T1000 (cell line): ENCODE results near the gene ZNF844.
"Not testable (repeated sequence)": the region's sequence is repeated elsewhere in the genome, so short reads cannot be mapped to it uniquely, and the experiment has no call there.

ENCODE experiments used
- DNase-seq: peaks from one replicate; lab custom pipeline; 2025; ENCODE audit warnings: mixed read lengths; lab: John Stamatoyannopoulos, UW

The ZNF844 gene

GRCh38 chr19:12064590-12065538 lies at the start of gene ZNF844:
Gene ZNF844, plus strand, starts transcription at chr19:12064731. Its CDS starts 143 bp downstream, at chr19:12064874.
- DNase-seq = peak; percentile 89

GRCh38 chr19:12015015-12015752 lies 49.3 kb upstream of the ZNF844 start:
- DNase-seq = no peak

DNA sequence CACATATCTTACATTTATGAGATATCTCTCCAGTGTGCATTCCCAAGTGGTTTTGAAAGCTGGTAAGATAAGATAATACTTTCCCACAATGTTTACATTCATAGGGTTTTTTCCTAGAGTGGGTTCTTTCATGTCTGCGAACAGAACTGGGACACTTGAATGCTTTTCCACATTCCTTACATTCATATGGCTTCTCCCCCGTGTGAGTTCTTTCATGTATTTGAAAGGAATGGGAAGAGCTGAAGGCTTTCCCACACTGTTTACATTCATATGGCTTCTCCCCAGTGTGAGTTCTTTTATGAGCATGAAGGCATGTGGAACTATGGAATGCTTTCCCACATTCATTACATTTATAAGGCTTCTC lies 48.8 kb upstream of the ZNF844 start:
- DNase-seq = no peak

- no peak for DNase-seq
Observed at GRCh38 chr19:12034198-12034597, 30.3 kb upstream of the ZNF844 start.

DNA sequence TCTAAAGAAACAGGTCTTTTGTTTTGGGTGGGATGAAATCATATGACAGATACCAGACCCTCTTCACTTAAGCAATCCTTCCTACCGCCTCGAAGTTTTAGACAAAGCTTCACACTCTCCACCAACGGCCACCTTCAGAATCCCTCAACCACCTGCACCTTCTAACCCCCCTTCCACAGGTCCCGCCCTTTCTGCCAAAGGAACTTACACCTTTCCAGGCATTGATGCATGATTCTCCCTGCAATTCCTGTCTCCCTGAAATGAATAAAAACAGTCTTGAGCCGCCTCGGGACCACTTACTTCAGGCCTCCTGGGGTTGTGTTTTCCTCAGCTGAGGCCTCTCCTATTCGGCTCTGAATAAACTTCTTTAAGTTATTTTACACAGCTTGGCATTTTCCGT lies 29.9 kb upstream of the ZNF844 start:
- DNase-seq = no peak

GRCh38 chr19:12035220-12036172 lies 29.0 kb upstream of the ZNF844 start, which contains the start of gene ZNF433:
Gene ZNF433, minus strand, starts transcription at chr19:12035679. Its CDS starts 140 bp downstream, at chr19:12035539.
- DNase-seq = peak; percentile 83

DNA sequence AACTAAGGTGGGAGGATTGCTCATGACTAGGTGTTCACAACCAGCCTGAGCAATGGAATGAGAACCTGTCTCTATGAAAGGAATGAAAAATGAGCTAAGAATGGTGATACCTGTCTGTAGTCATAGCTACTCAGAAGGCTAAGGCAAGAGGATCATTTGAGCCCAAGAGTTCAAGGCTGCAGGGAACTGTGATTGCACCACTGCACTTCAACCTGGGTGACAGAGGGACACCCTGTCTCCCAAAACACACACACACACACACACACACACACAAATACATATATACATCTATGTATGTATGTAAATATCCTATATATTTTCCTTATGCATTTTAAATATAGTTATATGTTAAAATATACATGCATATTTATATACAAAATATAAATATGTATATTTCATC lies 21.6 kb upstream of the ZNF844 start:
- DNase-seq = no peak

GRCh38 chr19:12043752-12044422 lies 20.6 kb upstream of the ZNF844 start:
- DNase-seq = no peak

DNA sequence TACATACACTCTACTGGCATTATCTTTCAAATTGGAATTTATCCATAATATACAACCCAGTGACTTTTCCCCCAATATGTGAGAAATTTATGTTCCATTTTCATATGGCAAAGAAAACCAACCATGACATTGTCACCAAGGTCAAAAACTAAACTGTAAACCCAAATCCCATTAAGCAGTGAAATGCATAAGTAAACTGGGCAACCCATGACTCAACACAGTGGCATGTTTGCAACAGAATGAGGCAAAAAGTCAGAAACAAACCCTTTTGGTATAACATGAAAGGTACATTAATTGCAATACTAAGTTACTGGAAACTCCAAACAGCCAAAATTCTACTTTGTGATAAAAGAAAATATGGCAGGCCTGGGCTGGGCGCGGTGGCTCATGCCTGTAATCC lies 16.7 kb upstream of the ZNF844 start:
- no peak for DNase-seq

- no peak for DNase-seq
Observed at GRCh38 chr19:12052091-12052496, 12.4 kb upstream of the ZNF844 start.

GRCh38 chr19:12052497-12053169 lies 11.9 kb upstream of the ZNF844 start, which contains the start of gene ZNF878:
Gene ZNF878, minus strand, starts transcription at chr19:12052961. Its CDS starts 160 bp downstream, at chr19:12052801.
- peak; percentile 86 for DNase-seq

GRCh38 chr19:12055784-12056183 lies 8.7 kb upstream of the ZNF844 start:
- DNase-seq = no peak

- no peak for DNase-seq
Observed at GRCh38 chr19:12075538-12076139, 11.1 kb downstream of the ZNF844 start.

GRCh38 chr19:12076331-12076730 lies 11.8 kb downstream of the ZNF844 start:
- DNase-seq = not testable (repeated sequence)

- DNase-seq = no peak
Observed at GRCh38 chr19:12077375-12077774, 12.8 kb downstream of the ZNF844 start.

DNA sequence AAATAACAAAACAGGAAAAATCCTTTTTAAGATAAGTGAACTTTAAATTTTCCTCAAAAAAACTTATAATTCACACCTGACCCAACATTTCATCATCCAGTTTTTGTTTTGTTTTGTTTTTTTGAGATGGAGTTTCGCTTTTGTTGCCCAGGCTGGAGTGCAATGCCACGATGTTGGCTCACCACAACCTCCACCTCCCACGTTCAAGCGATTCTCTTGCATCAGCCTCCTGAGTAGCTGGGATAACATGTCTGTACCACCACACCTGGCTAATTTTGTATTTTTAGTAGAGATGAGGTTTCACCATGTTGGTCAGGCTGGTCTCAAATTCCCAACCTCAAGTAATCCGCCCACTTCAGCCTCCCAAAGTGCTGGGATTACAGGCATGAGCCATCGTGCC lies 18.8 kb downstream of the ZNF844 start:
- not testable (repeated sequence) for DNase-seq

- no peak for DNase-seq
Observed at GRCh38 chr19:12085074-12085818, 20.7 kb downstream of the ZNF844 start.

DNA sequence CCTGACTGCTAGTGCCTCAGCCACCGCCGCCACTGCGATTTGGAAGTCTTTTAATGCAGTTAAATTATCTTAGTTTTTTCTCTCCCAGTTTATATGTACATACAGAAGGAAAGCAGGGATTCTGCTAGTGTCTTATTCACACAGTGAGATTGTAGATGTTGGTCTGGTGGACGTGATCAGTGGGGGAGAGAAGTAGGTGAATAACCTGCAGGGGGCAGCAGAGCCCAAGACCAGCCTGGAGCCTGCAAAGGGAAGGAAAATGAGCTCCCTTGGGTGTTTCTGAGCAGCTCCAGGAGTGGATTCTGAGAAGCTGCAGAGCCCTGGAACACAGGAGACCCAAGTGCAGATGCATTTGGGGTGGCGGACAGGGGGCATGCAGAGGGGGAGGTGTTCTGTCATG lies 26.3 kb downstream of the ZNF844 start:
- DNase-seq = no peak
